Measurements from ENCODE around the gene ASCC2. TPM values are rescaled to one million over a fixed set of nuclear protein-coding genes. Genes with fewer than 3 reads are reported as not detected.

The ASCC2 gene
- total RNA-seq, 2 donors from 2014 or later = 44.2 to 45.5 TPM

DNA sequence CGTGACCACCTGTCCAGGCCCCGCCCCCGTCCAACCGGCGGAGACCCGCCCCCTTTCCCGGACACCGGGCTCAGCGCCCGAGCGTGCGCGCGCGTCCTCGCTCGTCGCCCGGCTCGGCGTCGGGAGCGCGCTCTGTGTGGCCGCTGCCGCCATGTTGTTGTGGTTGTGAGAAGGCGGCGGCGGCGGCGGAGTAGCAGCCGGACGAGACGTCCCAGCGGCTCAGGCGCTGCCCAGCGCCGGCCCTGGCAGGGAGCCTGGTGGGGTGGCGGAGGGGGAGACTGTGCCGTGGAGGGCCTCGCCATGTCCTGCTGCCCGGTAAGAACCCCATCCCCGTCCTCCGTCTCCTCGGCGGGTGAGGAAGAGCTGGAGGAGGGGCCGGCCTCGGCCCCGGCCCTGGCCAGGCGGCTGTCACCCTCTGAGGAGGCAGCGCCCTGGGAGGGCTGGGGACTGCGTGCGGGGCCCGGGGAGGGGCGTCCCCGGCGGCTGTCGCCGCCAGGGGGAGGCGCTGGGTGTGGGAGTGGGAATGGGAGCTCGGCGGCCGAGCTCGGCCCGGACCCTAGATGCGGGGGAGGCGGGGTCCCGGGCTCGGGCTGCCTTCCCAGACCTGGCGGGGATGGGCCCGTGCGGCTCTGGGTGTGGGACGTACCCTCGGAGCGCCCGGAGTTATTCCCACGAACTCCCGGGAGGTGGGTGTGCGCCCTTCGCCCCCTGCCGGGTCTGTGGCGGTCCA is 45.1 kb upstream of the ASCC2 start, which contains the start of gene MTMR3:
Gene MTMR3 (plus strand): TSS at position 130 of the 730 bp plus-strand sequence. CDS start 87,886 bp downstream, outside the sequence.
- H3K4me3 ChIP-seq (ENCODE audit: low read length) = peak within 1 kb of the TSS; percentile 92
- H3K36me3 ChIP-seq (ENCODE audit: control insufficient read depth, insufficient read depth, low read length) = no peaks in the 10 kb centered on the region
- no peaks in the 10 kb centered on the region for H3K4me1 ChIP-seq (ENCODE audit: control insufficient read depth, insufficient read depth, low read length)
- peaks cover 6% of the 10 kb centered on the region for H3K4me1 Mint-ChIP-seq
- H3K27ac Mint-ChIP-seq = peak within 1 kb of the TSS; percentile 84
- no peaks in the 10 kb centered on the region for H3K9me3 ChIP-seq (ENCODE audit: control insufficient read depth, low read length)
- H3K9ac ChIP-seq (ENCODE audit: extremely low read depth, low read length, poor library complexity, severe bottlenecking) = peak within 1 kb of the TSS; percentile 80
- no peaks in the 10 kb centered on the region for H3K27me3 ChIP-seq (ENCODE audit: control insufficient read depth, insufficient read depth, low read length, poor library complexity, severe bottlenecking)
- peaks cover 5% of the 10 kb centered on the region for H3K27me3 Mint-ChIP-seq (ENCODE audit: insufficient read depth)
- DNase-seq = peak; percentile 99
- H3K4me3 Mint-ChIP-seq = peak within 1 kb of the TSS; percentile 81
- TF ChIP-seq CTCF (conservative IDR thresholded peaks at IDR 0.05) = peak; percentile 70
- no peaks in the 10 kb centered on the region for H3K9me3 Mint-ChIP-seq
- peak within 1 kb of the TSS; percentile 94 for H3K27ac ChIP-seq (ENCODE audit: low read depth, low read length)
- H3K36me3 Mint-ChIP-seq (ENCODE audit: low read depth) = no peaks in the 10 kb centered on the region
- 0% methylated on average over 16 to 81 of the region's 82 CpGs for WGBS, 2 experiments (ENCODE audit: insufficient coverage in 1 of 2, insufficient read length in 1 of 2)

GRCh38 chr22:29882716-29883044 is 44.6 kb upstream of the ASCC2 start:
- Histone ChIP-seq H3K9me3 (ENCODE audit: control insufficient read depth, low read length) (no peaks in the 10 kb centered on the region), H3K27me3 (ENCODE audit: control insufficient read depth, insufficient read depth, low read length, poor library complexity, severe bottlenecking) (no peaks in the 10 kb centered on the region), H3K9ac (ENCODE audit: extremely low read depth, low read length, poor library complexity, severe bottlenecking) (no peak overlapping the region), H3K4me1 (ENCODE audit: control insufficient read depth, insufficient read depth, low read length) (no peaks in the 10 kb centered on the region), H3K4me3 (ENCODE audit: low read length) (no peak overlapping the region), H3K27ac (ENCODE audit: low read depth, low read length) (no peak overlapping the region), H3K36me3 (ENCODE audit: control insufficient read depth, insufficient read depth, low read length) (no peaks in the 10 kb centered on the region)
- Mint-ChIP-seq H3K36me3 (ENCODE audit: low read depth) (no peaks in the 10 kb centered on the region), H3K27me3 (ENCODE audit: insufficient read depth) (peaks cover 5% of the 10 kb centered on the region), H3K4me1 (peaks cover 6% of the 10 kb centered on the region), H3K4me3 (peak overlapping the region; percentile 81), H3K27ac (no peak overlapping the region), H3K9me3 (no peaks in the 10 kb centered on the region)
- no peak for DNase-seq
- no peak for TF ChIP-seq CTCF (conservative IDR thresholded peaks at IDR 0.05)
- whole genome bisulfite sequencing, 2 experiments (ENCODE audit: insufficient coverage in 1 of 2, insufficient read length in 1 of 2) = 5% methylated on average over 5 of the region's 5 CpGs; no CpG with 5 or more reads in 1 of the 2 experiments

DNA sequence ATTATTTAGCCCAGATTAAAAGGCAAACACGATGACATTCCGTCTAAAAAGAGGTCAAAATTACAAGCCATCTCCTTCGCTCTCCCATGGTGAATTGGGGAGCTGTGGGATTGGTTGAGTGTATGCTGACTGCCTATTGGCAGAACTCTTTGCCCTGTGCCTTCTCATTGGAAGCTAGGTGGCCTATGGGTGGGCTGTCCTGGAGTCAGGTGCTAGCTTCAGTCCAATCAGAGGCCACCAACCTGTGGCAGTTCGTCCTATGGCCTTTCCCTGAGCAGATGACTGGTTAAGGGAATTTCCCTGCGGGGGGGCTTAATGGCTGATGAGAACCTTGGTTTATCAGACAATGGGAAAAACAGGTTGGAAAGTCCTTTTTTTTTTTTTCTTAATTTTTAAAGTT is 41.7 kb upstream of the ASCC2 start:
- no peaks in the 10 kb centered on the region for H3K36me3 Mint-ChIP-seq (ENCODE audit: low read depth)
- H3K27ac Mint-ChIP-seq = no peak overlapping the region
- peaks cover 7% of the 10 kb centered on the region for H3K27me3 Mint-ChIP-seq (ENCODE audit: insufficient read depth)
- Histone ChIP-seq H3K4me3 (ENCODE audit: low read length) (no peak overlapping the region), H3K27ac (ENCODE audit: low read depth, low read length) (no peak overlapping the region), H3K27me3 (ENCODE audit: control insufficient read depth, insufficient read depth, low read length, poor library complexity, severe bottlenecking) (no peaks in the 10 kb centered on the region), H3K4me1 (ENCODE audit: control insufficient read depth, insufficient read depth, low read length) (no peaks in the 10 kb centered on the region), H3K36me3 (ENCODE audit: control insufficient read depth, insufficient read depth, low read length) (no peaks in the 10 kb centered on the region), H3K9ac (ENCODE audit: extremely low read depth, low read length, poor library complexity, severe bottlenecking) (no peak overlapping the region), H3K9me3 (ENCODE audit: control insufficient read depth, low read length) (no peaks in the 10 kb centered on the region)
- no peak for TF ChIP-seq CTCF (conservative IDR thresholded peaks at IDR 0.05)
- WGBS, 2 experiments (ENCODE audit: insufficient coverage in 1 of 2, insufficient read length in 1 of 2) = 95 to 100% methylated on average over 3 to 5 of the region's 5 CpGs
- H3K9me3 Mint-ChIP-seq = no peaks in the 10 kb centered on the region
- peak; percentile 55 for DNase-seq
- peaks cover 6% of the 10 kb centered on the region for H3K4me1 Mint-ChIP-seq
- H3K4me3 Mint-ChIP-seq = no peak overlapping the region
